Activated CD8-positive, alpha-beta memory T cell treated with anti-CD3 and anti-CD28 coated beads for 1 hour (primary cell): ENCODE data around the gene MCU.

ENCODE experiments used
- DNase-seq, 2 donors: peaks; one replicate each; pipeline ENCODE4 v3.0.0-alpha.2; 2020; ENCODE audit warnings: low read depth in 1 of 2; ENCODE audit errors: extremely low read depth in 1 of 2

The MCU gene

DNA sequence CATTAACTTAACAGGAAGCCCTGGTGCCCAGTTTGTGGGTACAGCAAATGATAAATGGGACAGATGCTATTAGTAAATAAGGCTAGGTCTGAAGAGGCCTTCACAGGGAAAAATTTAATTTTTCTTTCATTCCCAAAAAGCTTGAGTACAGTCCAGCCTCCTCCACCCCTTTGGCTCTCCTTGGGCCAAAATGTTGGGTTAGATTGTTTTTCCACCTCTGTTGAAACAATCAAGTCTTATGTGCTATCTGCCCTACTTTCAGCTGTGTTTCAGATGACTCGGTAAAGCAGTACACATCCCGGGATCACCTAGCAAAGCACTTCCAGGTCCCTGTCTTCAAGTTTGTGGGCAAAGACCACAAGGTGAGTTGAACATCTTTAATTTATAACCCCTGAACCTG, 238.3 kb downstream of the MCU start:
- no peak for DNase-seq

DNA sequence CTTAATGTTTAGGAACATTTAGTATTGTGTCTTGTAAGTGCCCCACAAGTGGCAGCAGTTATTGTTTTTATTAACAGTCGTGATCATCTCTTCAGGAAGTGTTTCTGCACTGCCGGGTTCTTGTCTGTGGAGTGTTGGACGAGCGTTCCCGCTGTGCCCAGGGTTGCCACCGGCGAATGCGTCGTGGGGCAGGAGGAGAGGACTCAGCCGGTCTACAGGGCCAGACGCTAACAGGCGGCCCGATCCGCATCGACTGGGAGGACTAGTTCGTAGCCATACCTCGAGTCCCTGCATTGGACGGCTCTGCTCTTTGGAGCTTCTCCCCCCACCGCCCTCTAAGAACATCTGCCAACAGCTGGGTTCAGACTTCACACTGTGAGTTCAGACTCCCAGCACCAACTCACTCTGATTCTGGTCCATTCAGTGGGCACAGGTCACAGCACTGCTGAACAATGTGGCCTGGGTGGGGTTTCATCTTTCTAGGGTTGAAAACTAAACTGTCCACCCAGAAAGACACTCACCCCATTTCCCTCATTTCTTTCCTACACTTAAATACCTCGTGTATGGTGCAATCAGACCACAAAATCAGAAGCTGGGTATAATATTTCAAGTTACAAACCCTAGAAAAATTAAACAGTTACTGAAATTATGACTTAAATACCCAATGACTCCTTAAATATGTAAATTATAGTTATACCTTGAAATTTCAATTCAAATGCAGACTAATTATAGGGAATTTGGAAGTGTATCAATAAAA, 240.5 kb downstream of the MCU start:
- no peak for DNase-seq

DNA sequence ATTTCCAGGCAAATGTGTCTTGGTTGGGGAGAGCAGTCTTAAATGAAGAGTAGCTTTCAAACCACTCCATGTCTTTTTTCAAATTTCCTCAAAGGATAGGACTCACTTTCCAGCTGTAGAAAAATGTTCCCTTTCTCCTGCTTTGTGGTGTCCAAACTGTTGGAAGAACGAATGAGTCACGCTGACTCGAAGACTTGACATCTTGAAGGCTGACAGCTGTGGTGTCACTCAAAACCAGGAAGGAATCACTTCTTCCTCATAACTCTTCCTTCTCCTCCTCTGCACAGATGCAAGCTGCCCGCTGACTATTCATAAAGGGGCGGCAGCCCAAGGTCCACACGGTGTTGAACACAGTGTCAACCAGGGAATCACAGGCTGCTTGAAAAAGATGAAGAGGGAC, 243.4 kb downstream of the MCU start:
- no peak for DNase-seq
